HG03469 (cell line): ENCODE measurements around the gene SERP2.

ENCODE experiments used
- ATAC-seq: cut with Tn5 transposase; IDR thresholded peaks from one replicate; pipeline ENCODE4 v1.9.1; 2021; ENCODE audit warnings: mild to moderate bottlenecking, moderate library complexity, moderate number of reproducible peaks; ENCODE audit not compliant: unreplicated experiment

Gene SERP2

DNA sequence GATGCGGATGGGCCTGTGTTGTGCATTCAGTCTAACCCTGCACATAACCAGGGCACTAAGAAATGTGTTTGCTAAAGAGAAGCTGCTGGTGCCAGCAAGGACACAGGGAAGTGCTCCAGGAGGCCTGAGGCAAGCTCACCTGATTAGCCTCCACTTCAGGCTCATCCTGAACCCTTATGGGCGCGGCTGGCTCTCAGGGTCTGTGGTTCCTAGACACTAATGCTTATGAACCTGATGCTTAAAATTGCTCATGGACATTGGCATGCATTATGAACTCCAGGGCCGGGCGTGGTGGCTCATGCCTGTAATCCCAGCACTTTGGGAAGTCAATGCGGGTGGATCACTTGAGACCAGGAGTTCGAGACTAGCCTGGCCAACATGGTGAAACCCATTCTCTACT is 34.3 kb downstream of the SERP2 start:
- ATAC-seq: no peak

DNA sequence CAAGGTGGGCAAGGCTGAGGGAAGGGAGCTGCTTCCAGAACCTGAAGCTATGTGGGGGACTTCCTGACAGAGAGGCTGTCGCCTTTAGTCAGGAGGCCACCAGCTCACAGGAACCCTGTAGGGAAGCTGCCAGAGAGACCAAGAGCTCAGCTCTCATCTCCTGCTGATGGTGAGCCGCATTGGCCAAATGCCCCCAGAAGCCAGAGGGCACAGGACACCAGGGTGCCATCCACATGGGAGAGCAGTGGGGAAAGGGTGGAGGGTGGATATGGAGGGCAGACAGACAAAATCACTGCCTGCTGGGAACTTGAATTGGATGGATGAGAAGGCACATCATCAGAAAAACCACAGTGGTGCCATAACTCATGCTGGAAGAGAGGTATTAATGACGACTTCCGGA is 36.0 kb downstream of the SERP2 start:
- no peak for ATAC-seq

DNA sequence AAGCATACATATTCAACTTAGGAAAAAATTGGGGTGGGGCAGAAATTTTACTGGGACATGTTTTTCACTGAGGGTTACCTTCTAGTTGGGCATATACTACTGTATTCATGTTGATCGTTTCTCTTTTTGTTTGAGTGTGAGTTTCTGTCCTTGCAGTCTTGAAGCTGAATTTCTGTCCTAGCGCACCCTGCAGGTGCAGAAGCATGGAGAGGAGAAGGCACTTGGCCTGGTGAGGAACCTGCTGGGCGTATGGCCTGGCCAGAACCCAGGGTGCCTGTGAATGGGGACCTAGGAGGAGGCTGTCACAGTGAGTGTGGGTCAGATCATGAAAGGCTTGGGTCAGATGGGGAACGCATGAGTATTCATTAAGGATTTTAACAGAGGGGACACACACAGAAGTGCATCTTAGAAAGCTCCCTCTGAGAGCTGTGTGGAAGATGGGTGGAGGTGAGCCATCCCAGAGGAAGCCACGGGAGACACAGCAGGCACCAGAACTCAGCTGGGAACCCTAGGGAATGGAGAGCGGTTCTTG is 36.8 kb downstream of the SERP2 start:
- ATAC-seq: no peak

DNA sequence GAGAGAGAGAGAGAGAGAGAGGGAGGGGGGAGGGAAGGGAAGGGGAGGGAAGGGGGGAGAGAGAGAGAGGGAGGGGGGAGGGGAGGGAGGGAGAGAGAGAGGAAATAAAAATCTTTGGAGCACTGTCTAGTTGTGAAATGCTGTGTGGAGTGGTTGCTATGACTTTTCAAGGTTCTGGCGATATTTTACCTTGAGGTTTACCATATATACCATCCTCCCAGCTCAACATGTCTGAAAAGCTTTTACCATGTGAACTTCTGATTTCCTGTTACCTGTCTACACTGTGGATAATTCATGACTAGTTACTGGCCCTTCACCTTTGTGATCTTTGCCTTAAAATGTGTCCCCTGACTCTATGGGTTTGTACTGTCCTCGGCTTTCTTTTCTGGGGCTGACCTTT is 38.2 kb downstream of the SERP2 start:
- no peak for ATAC-seq

DNA sequence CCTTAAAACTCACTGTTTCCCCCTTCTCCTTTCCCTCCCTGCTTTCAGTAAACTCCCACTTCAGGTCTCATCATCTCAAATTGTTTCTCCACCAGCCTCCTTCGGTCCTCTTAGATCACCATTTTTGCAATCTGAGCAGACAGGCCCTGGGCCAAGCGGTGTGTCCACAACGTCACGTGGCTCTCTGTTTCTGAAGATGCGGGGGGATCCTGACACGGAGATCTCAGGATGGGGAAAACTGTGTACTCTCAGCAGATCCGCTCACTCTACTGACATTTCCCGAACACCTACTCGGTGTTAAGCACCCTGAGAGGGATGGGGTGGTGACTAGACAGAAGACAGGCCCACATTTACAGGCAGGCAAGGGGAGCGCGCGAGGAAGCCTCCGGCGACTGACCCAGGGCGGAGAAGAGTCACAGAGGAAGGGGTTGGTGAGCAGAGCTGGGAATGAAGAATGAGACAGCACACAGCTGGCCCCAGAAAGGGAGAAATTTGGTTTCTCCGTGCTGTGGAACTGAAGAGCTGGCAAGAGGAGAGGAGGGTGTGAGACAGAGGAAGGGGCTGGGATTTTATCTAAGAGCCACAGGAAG is 38.8 kb downstream of the SERP2 start:
- ATAC-seq: no peak

DNA sequence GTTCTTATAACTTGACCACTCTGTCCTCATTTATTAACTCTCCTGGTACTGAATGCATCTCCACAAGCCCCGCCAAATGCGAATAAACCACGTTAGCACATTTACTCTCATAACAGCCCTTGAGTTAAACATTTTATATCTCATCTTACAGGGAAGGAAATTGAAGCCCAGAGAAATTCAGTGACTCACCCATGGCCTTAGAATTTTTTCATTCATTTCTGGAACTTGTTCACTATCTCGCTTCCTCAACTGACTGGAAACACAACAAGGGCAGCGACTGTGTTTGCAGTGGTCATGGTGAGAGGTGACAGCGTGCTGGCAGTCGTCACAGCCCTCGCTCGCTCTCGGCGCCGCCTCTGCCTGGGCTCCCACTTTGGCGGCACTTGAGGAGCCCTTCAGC is 39.5 kb downstream of the SERP2 start:
- no peak for ATAC-seq

DNA sequence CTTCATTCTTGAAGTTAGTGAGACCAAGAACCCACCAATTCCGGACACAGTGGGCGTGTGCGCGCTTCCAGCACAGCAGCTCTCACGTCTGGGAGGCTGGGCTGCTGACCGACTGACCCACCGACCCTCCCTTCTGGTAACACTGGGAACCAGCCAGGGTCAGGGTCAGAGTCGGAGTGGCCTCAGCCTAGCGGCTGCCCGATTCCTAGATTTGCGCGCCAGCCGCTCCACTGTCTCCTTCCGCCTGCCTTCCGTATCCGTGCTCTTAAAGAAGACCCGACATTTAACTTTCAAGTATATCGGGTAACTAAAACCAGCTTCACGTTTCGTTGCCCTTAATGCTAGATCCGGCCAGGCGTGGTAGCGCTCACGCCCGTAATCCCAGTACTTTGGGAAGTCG is 41.1 kb downstream of the SERP2 start:
- ATAC-seq: no peak

DNA sequence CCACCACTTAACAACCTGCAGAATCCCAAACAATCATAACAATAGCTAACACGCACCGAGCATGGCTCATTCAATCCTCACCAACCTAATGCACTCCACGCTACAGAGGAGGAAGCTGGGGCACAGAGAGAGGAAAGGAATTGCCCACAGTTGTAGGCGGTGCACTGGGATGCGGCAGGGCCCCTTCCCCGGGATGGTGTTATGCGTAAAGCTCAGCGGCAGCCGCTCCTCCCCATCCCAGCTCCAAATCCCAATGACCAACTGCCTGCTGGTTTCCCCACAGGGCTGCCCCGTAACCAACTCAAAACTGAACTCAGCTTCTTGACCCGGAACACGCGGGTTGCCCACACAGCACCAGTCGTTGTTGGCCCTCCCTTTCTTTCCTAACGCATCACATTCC is 42.2 kb downstream of the SERP2 start:
- no peak for ATAC-seq

DNA sequence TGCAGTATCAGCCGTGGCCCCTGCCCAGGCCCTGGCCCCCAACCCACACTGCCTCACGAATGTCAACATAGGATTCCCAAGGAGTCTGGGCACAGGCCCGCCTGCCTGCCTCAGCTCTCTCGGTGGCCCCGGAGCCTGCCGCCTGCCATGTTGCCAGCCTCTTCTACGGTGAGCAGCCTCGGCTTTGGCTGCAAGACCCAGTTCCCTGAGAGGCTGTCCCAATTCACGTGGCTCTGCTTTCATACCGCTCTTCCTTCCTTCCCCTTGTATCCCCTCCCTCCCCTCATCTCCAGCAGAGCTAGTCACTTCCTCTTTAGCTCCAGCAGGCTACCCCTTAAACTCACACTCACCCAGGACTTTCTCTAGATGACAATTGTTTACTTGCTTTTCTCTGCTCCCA is 42.7 kb downstream of the SERP2 start:
- ATAC-seq: no peak

DNA sequence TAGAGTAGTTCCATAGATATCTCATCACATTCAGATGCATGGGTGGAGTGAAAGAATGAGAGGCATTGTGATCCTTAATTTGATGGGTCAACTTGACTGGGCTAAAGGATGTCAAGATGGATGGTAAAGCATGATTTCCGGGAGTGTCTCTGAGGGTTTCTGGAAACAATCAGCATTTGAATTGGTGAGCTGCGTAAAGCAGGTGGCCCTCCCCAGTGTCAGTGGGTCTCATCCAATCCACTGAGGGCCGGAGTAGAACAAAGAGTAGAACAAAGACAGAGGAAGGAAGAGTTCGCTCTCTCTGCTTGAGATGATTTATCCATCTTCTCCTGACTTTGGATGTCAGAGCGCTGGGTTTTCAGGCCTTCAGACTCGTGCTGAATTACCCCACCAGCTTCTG is 43.1 kb downstream of the SERP2 start:
- no peak for ATAC-seq

DNA sequence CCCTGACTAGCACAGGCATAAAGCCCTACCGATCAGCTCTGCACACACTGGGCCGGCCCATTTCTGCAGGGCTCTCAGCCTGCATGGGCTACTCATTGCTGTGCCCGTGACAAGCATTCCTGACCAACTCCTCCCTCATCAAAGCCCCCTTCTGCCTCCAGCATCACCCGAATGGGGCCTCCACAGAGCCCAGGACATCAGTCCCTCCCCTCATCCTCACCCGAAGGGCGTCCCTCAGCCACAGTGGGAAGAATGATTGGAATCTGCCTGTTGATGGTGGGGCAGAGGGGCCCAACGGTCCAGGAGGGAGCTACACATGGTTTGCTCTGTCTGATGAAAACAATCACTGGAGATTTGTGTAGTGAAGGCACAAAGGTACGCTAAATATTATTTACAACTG is 43.8 kb downstream of the SERP2 start:
- no peak for ATAC-seq

DNA sequence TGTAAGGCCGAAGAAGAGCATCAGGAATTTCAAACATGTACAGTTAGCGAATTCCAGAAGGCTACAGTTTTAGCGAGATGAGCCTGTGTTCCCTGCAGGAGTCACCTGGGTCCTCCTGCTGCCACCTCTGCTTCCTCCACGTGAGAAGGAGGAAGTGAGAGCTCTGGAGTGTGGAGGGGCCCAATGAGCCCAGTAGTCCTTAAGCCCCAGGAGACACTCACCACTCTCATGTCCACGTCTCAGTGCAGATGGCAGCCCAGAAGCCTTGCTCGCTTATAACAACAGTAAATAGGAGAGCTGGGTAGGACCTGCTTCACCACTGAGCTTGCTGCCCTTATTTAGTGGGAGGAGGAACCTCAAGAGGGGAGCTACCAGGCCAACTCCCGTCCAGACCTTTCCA is 44.3 kb downstream of the SERP2 start:
- ATAC-seq: no peak

DNA sequence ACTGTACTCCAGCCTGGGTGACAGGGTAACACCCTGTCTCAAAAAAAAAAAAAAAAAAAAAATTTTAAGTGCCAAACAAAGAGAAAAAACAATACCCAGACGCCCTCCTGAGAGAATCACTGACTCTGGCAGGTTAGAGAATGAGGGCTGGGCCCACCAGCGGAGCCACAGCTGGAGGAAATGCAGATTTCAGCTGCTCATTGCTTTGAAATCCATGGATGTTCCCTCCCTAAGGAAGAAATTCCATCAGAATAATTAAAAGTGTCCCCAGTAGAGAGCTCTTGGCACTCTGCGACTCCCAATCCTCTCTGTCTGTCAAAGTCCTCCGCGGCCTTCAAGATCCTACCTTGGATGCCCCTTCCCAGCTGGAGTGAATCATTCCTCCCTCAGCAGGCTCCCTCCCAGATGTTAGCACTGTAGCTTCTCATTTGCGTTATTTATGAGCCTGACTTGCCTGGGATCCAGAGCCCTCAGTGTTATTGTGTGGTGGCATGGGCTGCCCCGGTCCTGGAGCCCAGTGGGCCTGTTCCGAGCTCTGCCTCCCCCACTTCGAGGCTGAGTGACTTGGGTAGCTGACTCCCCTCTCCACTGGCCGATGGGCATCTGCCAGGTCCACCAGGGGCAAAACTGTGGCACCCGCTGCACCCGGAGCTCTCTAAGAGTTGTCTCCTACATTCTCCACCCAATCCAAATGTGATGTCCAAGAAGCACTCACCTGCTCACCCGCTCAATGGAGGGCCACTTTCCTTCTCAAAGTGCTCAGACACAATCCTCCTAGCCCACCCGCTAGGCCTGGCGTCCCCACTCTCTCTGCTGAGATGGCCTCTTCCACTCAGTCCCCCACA is 47.0 kb downstream of the SERP2 start:
- ATAC-seq: no peak

DNA sequence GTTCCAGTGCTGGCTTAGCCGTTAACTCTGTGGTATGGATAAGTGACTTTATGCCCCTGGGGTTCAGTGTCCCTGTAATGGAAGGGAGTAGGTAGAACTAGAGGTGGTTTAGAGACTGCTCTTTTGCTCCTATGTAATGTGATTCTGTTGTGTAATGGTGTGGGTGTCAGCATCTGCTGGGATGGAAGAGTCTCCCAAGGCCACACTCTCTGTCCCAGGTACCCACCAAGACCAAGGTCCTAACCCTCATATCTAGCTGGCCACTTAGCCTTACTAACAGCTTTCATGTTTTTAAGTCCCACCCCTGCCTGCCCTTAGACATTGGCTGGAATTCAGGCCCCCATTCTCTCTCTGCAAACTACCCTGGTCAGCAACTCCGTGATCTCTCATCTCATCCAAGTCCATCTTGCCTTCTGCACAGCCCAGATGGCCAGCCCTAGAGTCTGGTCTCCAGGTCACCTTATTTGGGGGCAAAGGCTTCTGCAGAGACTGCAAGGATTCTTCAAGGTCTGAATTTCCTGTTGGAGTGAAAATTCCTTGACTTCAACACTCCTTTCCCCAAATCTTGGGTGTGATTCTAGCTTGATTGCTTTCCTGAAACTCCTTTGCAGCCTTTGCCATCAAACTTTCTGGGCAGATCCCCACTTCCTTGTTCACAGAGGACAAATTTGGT is 48.4 kb downstream of the SERP2 start:
- no peak for ATAC-seq

DNA sequence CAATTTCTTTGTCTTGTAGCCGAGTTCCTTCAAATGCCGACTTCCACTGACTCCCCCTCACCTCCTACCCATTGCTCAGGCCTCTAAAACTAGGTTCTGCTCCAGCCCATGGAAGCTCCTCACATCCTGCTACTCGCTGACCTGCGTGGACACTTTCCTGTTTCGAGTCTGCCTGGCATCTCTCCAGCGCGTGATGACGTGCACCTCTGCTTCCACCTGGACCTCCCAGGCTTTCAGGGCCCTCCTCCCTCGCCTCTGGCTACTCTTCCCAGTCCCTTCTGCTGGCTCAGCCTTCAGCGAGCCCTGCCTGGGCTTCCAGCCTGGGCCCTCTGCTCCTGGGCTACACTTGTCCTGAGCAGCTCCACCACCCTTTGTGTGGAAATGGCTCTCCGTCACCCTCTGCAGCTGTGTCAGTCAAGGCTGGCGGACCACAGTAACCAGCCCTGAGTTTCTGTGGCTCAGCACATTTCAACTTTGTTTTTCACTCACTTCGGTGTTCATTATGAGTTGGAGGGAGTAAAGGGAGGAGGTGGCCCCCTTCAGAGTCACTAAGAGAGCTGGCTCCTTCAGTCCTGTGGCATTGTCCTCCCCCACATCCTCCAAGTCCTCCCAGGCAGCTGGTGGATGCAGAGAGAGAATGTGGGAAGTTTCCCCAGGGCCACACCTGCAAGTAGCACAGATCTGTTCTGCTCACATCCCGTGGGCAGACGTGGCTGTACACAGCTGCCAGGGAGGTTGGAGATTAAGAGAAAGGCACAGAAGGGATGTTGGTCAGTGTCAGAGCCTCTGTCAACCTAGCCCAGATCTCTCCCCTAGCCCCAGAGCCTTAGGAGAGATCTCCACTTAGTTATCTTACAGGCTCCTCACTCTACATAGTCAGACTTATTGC is 49.4 kb downstream of the SERP2 start:
- ATAC-seq: no peak

DNA sequence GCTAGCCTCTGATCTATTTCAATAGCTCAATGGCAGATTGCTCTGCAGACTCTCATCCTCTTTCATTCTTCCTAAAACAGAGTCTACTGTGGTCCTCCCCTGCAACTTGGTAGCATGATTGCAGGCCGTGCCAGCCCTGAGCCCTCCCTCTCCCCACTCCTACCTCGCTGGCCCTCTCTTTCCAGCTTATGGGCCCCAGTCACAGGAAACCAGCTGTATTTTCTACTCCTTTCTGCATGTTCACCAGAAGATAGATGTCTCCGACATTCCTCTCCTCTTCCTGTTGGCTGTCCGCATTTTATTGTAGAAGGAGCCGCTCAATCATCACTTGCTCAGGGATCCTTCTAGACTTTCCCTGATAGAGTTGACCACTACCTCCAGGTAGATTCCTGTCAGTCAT is 50.2 kb downstream of the SERP2 start:
- ATAC-seq: no peak

DNA sequence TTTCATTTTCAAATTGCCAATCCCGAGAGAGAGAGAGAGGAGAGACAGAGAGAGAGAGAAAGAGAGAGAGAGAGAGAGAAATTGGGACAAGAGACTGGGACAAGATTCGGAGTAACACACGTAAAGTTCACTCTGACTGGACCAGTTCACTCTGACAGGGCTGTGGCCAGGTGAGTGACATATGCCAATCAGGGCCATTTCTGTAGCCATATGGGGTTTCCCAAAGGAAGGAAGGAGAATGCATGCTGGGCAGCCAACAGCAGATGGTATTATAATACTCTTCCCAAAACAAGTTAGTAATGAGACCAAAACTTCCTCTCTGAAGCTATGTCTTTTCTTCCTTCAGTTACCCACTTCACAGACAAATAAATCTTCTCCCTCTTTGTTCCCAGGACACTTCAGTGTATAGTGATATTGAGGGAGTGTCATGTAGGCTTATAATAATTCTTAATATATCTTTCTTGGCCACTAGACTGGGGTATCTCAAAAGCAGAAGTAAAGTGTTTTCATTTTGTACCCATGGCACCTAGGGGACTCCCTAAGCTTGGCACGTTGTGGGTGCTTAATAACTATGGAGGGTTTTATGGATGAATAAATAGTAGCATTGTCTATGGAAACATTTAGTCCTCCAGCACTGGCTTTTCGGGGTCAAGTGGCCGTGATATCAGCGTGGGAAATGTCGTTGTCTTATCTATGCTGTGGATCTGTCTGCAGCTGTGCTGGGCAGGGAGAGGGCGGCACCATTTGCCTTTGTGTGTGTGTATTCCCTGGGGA is 51.6 kb downstream of the SERP2 start:
- no peak for ATAC-seq

DNA sequence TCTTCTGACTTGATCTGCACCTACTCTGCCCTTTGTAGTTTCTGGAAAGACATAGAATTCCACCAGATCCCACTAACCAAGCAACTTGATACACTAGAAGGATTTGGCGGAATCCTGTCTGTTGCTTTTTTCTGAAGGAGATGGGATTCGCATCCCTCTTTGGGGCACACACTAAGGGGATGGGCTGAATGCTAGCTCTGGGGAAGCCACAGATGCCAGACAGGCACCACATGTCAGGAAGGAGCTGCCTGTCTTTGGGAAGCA is 52.1 kb downstream of the SERP2 start:
- no peak for ATAC-seq

DNA sequence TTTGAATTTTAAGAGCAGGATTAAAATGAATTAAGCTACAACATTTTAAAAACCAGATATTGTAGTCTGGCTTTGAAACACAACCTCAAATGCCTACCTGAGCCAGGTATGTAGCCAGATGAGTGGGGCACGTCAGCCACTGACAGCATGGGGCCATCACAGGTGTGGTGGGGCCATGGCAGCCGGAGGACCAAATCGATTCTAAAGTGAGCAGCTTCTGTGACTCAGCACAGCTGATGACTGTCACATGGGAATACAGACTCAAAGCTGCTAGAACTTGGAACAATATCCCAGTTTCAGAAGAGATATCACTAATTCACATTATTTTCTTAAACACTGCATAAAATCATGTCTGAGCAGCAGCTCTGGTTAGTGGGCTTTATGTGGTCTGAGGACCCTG is 52.8 kb downstream of the SERP2 start:
- no peak for ATAC-seq

DNA sequence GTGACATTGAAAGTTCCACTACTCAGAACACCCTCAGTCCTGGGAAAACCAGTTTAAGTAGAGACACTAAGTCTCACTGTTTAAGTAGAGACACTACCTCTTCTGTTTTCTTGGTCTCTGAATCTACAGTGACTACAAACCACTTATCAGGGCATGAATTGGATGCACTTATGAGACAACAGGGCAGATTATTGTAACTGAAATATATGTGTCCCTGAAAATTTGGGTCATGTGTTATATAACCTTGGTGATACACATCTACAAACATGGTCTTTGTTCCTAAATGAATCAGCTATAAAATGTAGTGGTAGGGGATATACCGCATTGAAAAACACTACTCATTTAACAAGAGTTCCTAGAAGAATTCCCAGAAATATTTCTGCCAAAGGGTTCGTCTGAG is 55.7 kb downstream of the SERP2 start:
- no peak for ATAC-seq

DNA sequence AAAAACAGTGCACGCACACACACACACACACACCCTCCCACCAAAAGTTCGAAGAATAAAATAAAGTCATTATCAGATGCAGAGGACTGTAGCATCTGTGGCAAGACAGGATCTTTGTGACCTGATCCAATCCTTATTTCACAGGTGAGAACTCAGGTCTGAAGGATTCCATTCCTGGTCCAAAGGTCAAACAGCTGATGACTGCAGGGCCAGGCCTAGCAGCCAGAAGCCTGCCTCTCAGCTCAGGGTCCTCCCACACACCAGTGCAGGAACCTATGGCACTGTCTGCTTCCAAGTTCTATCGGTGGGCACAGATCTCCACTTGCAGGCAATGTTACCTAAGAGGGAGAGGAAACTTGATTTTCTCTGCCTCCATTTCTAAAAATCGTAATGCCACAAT is 57.5 kb downstream of the SERP2 start:
- no peak for ATAC-seq
